Activated T-cell treated with anti-CD3 and anti-CD28 coated beads for 4 hours (primary cell): ENCODE data around the gene SPEG.
A peak's percentile ranks its signal among the peaks of the same experiment; 100 is the strongest.

Experiments used
- DNase-seq: peaks from one replicate; pipeline ENCODE4 v3.0.0-alpha.2; 2020

Gene SPEG

GRCh38 chr2:219482674-219483405, 48.2 kb downstream of the SPEG start:
- no peak for DNase-seq

- DNase-seq, result no peak
Observed at GRCh38 chr2:219483451-219484342, 49.1 kb downstream of the SPEG start.

- no peak for DNase-seq
Observed at GRCh38 chr2:219484343-219485200, 49.9 kb downstream of the SPEG start.

GRCh38 chr2:219485201-219485580, 50.5 kb downstream of the SPEG start:
- no peak for DNase-seq

- no peak for DNase-seq
Observed at GRCh38 chr2:219486380-219486959, 51.8 kb downstream of the SPEG start.

GRCh38 chr2:219488149-219488843, 53.7 kb downstream of the SPEG start:
- DNase-seq, result no peak

GRCh38 chr2:219488844-219489194, 54.2 kb downstream of the SPEG start:
- DNase-seq, result no peak

GRCh38 chr2:219489315-219489714, 54.7 kb downstream of the SPEG start:
- DNase-seq, result no peak

GRCh38 chr2:219490186-219490585, 55.5 kb downstream of the SPEG start:
- DNase-seq, result no peak

- DNase-seq, result no peak
Observed at GRCh38 chr2:219490600-219491130, 56.0 kb downstream of the SPEG start.

GRCh38 chr2:219491278-219491963, 56.8 kb downstream of the SPEG start:
- no peak for DNase-seq

GRCh38 chr2:219492575-219492974, 57.9 kb downstream of the SPEG start:
- DNase-seq, result no peak

- DNase-seq, result no peak
Observed at GRCh38 chr2:219493086-219493485, 58.4 kb downstream of the SPEG start.

- no peak for DNase-seq
Observed at GRCh38 chr2:219494952-219495530, 60.4 kb downstream of the SPEG start.

GRCh38 chr2:219495531-219496122, 61.0 kb downstream of the SPEG start:
- DNase-seq, result peak; percentile 31

- DNase-seq, result no peak
Observed at GRCh38 chr2:219496247-219496824, 61.7 kb downstream of the SPEG start.

GRCh38 chr2:219496825-219497494, 62.3 kb downstream of the SPEG start:
- no peak for DNase-seq

GRCh38 chr2:219497495-219498279, 63.0 kb downstream of the SPEG start:
- no peak for DNase-seq
